K562 (cell line): ENCODE results near the gene TCEANC. TPM values are rescaled to one million over a fixed set of nuclear protein-coding genes. Genes with fewer than 3 reads are reported as not detected.

ENCODE experiments used
- ATAC-seq: fragments of 200-7000 bp; cut with Tn5 transposase; 3 replicates; pipeline ENCODE4 v1.9.1; 2020; ENCODE audit warnings: moderate library complexity
- BruUV-seq: library from RNA; stranded (reverse); fragments of 400-500 nt; replicated peaks from 2 replicates; lab custom pipeline; 2021; lab: Mats Ljungman, UMichigan
- CTCF ChIA-PET: fragments of 300-600 bp; formaldehyde crosslinking; extraction: SDS; loops from one replicate; lab custom pipeline; 2021; ENCODE audit warnings: low intra/inter-chr PET ratio; lab: Yijun Ruan, JAX
- POLR2A ChIA-PET: fragments of 300-600, 350-650 bp; sonication (Branson Sonifier 250); formaldehyde crosslinking; extraction: SDS; loops from one replicate; lab custom pipeline; 2021; ENCODE audit warnings: antibody characterized with exemption, inconsistent platforms; lab: Yijun Ruan, JAX
- DNase-seq, 4 experiments: peaks; one replicate each; pipeline versions ENCODE4 v3.0.0 to v3.0.0-alpha.2; 2011 to 2018; ENCODE audit warnings: low spot score in 3 of 4, mixed read lengths in 3 of 4; ENCODE audit errors: extremely low read depth in 1 of 4
- FAIRE-seq: peaks from 2 replicates; lab custom pipeline; 2011; peaks lifted over from hg19 to GRCh38; lab: Jason Lieb, UNC
- H2AFZ ChIP-seq: 2 replicates; pipeline ENCODE4 v1.6.0; 2011; ENCODE audit warnings: low read depth, low read length, control low read depth, inconsistent platforms
- H3K27ac ChIP-seq: fragments of 200-600 bp; 3 replicates; pipeline ENCODE4 v1.8.0; 2011; ENCODE audit warnings: low read depth, mild to moderate bottlenecking, control low read depth, inconsistent platforms, low read length, moderate library complexity, mixed read lengths; ENCODE audit errors: extremely low read depth
- H3K27me3 ChIP-seq, 2 experiments: fragments of 300-600 bp in 1 of 2; 2 replicates in 1 of 2; 3 replicates in 1 of 2; pipeline versions ENCODE4 v1.6.0 to v1.8.0; 2011; ENCODE audit warnings: inconsistent platforms in 2 of 2, low read length in 2 of 2, mild to moderate bottlenecking in 1 of 2, mixed read lengths in 1 of 2, moderate library complexity in 1 of 2; ENCODE audit not compliant: control insufficient read depth in 2 of 2, insufficient read depth in 2 of 2
- H3K36me3 ChIP-seq: fragments of 300-600 bp; 3 replicates; pipeline ENCODE4 v1.8.0; 2011; ENCODE audit warnings: mild to moderate bottlenecking, low read length, inconsistent platforms; ENCODE audit not compliant: control insufficient read depth, insufficient read depth
- H3K4me1 ChIP-seq, 2 experiments: fragments of 200-600 bp in 1 of 2; replicated peaks in 1 of 2; 2 replicates in 1 of 2; 3 replicates in 1 of 2; pipeline versions ENCODE4 v1.5.1 to v1.8.0; 2011; ENCODE audit warnings: inconsistent platforms in 2 of 2, low read length in 2 of 2, mild to moderate bottlenecking in 1 of 2, mixed read lengths in 1 of 2, moderate library complexity in 1 of 2; ENCODE audit not compliant: control insufficient read depth in 2 of 2, insufficient read depth in 2 of 2
- H3K4me2 ChIP-seq: 2 replicates; pipeline ENCODE4 v1.6.1; 2011; ENCODE audit warnings: low read length, control low read depth, inconsistent platforms, mixed read lengths; ENCODE audit not compliant: insufficient read depth
- H3K4me3 ChIP-seq: fragments of 200-600 bp; sonication (generic), shearing (Covaris generic); 2 replicates; pipeline ENCODE4 v1.5.1; 2016; ENCODE audit warnings: control low read depth, inconsistent platforms
- H3K79me2 ChIP-seq: fragments of 200-600 bp; 3 replicates; pipeline ENCODE4 v1.8.0; 2011; ENCODE audit warnings: low read length, inconsistent platforms; ENCODE audit not compliant: control insufficient read depth, insufficient read depth
- H3K9ac ChIP-seq, 2 experiments: 2 replicates each; pipeline versions ENCODE4 v1.6.0 to v1.6.1; 2011; ENCODE audit warnings: low read depth in 2 of 2, low read length in 2 of 2, control low read depth in 1 of 2, inconsistent platforms in 1 of 2, mild to moderate bottlenecking in 1 of 2, mixed read lengths in 1 of 2; ENCODE audit not compliant: insufficient read depth in 1 of 2
- H3K9me1 ChIP-seq: one replicate; pipeline ENCODE4 v1.6.0; 2011; ENCODE audit warnings: inconsistent platforms, mild to moderate bottlenecking, low read length, moderate library complexity; ENCODE audit not compliant: control insufficient read depth, insufficient read depth
- H3K9me3 ChIP-seq: replicated peaks from 2 replicates; pipeline ENCODE4 v1.5.1; 2011; ENCODE audit warnings: low read depth, low read length, inconsistent platforms; ENCODE audit not compliant: control insufficient read depth, insufficient read depth
- H4K20me1 ChIP-seq: replicated peaks from 2 replicates; pipeline ENCODE4 v1.6.1; 2011; ENCODE audit warnings: low read length, inconsistent platforms, mixed read lengths; ENCODE audit not compliant: control insufficient read depth, insufficient read depth
- BHLHE40 ChIP-seq: IDR thresholded peaks from 2 replicates; pipeline ENCODE4 v1.6.1; 2011; ENCODE audit warnings: low read length, improper control_type of control experiment
- BRD9 ChIP-seq: fragments of 450-650 bp; IDR thresholded peaks from 2 replicates; pipeline ENCODE4 v1.6.1; 2018; ENCODE audit warnings: low read depth; ENCODE audit not compliant: partially characterized antibody
- DMBX1 ChIP-seq: fragments of 250-450 bp; sonication (Bioruptor Pico); IDR thresholded peaks from 2 replicates; pipeline ENCODE4 v1.8.0; 2022; ENCODE audit warnings: inconsistent platforms, mild to moderate bottlenecking, moderate library complexity, borderline replicate concordance
- DPF2 ChIP-seq: fragments of 450-650 bp; IDR thresholded peaks from 2 replicates; pipeline ENCODE4 v1.6.1; 2016
- ELF4 ChIP-seq: fragments of 450-650 bp; formaldehyde crosslinking; IDR thresholded peaks from 2 replicates; pipeline ENCODE4 v1.4.0; 2022; ENCODE audit warnings: missing genetic modification characterization
- LCOR ChIP-seq: sonication (generic); formaldehyde crosslinking; IDR thresholded peaks from 2 replicates; pipeline ENCODE4 v1.8.0; 2022; ENCODE audit warnings: mild to moderate bottlenecking, missing genetic modification reagents
- LEF1 ChIP-seq: fragments of 450-650 bp; IDR thresholded peaks from 2 replicates; pipeline ENCODE4 v1.6.1; 2016; ENCODE audit warnings: mild to moderate bottlenecking
- MECOM ChIP-seq: fragments of 250-450 bp; sonication (Bioruptor Pico); IDR thresholded peaks from 2 replicates; pipeline ENCODE4 v1.8.0; 2022; ENCODE audit warnings: inconsistent platforms
- ZNF3 ChIP-seq: fragments of 250-450 bp; sonication (Bioruptor Pico); IDR thresholded peaks from 2 replicates; pipeline ENCODE4 v1.5.0; 2021; ENCODE audit warnings: mild to moderate bottlenecking, moderate library complexity
- WGBS: fragments of 100-300 bp; shearing (Covaris generic); methylation state at CpG from one replicate; pipeline ENCODE4 v1.1.6; 2016; ENCODE audit warnings: low coverage, mixed read lengths; ENCODE audit not compliant: insufficient coverage; ENCODE audit errors: missing lambda C conversion rate; 5-methylcytosine and 5-hydroxymethylcytosine counted together
- in situ Hi-C: fragments of 300-500 bp; cut with MboI; formaldehyde crosslinking; loops from 4 replicates; pipeline ENCODE4 v1.15.0; 2018; ENCODE audit warnings: inconsistent platforms, mixed read lengths
- intact Hi-C: fragments of 100-400 bp; cut with micrococcal nuclease; formaldehyde crosslinking; loops from 2 replicates; pipeline ENCODE4 v1.14.2; 2022
- polyA plus RNA-seq, 8 experiments: library from polyadenylated mRNA; depleted of rRNA in 4 of 8; stranded (reverse) in 5 of 8; unstranded in 3 of 8; fragments of >200 nt; fragmentation: Nextera tagmentation in 2 of 8; fragmentation: Illumina TruSeq in 1 of 8; extraction: Ambion mirVana in 2 of 8; extraction: Trizol in 1 of 8; gene quantifications; 2 replicates each; pipeline versions ENCODE4 v1.2.1 to v1.2.3, GENCODE V29; 2011 to 2014; ENCODE audit warnings: inconsistent platforms in 1 of 8, missing spikeins in 1 of 8
- total RNA-seq, 7 experiments: library from RNA; depleted of rRNA in 6 of 7; stranded (reverse); fragments of >200 nt in 6 of 7; fragmentation: Illumina TruSeq in 2 of 7; extraction: Trizol in 2 of 7; gene quantifications; 2 replicates each; pipeline versions ENCODE4 v1.2.1 to v1.2.3, GENCODE V29; 2011 to 2021; ENCODE audit warnings: low replicate concordance in 1 of 7
- TF ChIP-seq, protein P1 (sequence below): fragments of 250-450 bp; sonication (Bioruptor Pico); IDR thresholded peaks from 2 replicates; pipeline ENCODE4 v1.9.0; 2021; ENCODE audit warnings: mild to moderate bottlenecking, inconsistent platforms
- TF ChIP-seq, protein P2 (sequence below): fragments of 250-450 bp; sonication (Bioruptor Pico); IDR thresholded peaks from 2 replicates; pipeline ENCODE4 v1.4.0; 2020

TCEANC gene
- total and polyA plus RNA-seq, 9 of the 15 experiments (the other 6 are each of a cell fraction or from before 2014, with no cell fraction given) = 1.2 to 2.8 (median 2.0) TPM

DNA sequence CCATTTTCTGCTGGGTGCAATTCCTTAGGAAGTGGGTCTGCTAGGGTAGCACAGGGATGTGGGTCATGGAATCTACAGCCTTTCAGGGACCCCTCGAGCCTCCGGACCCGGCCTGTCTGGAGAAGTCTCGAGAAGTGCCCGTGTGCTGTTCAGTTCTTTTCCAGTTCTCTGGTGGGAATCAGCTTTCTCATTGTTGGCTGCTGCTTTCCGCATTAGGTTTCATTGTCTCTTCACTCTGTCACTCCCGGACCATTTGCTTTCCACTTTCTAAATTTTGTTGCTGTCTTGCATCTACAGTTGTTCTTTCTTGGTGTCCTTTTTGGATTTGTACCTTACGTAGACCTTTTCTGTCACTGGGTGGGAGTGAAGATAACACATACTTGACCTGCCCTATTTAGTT is 42.0 kb downstream of the TCEANC start:
- Histone ChIP-seq H3K27ac (no peak overlapping the region), H4K20me1 (peaks cover 27% of the 10 kb centered on the region; the same call in 1 of the 2 replicates), H3K36me3 (peaks cover 13% of the 10 kb centered on the region; the same call in 1 of the 3 replicates), H3K9me1 (no peaks in the 10 kb centered on the region), H2AFZ (no peak overlapping the region), H3K27me3 (no peaks in the 10 kb centered on the region), H3K4me3 (no peak overlapping the region), H3K9me3 (no peaks in the 10 kb centered on the region), H3K4me1 (peaks cover 10 to 57% of the 10 kb centered on the region in 2 experiments), H3K4me2 (no peak overlapping the region), H3K79me2 (peaks cover 94% of the 10 kb centered on the region), H3K9ac (no peak overlapping the region)
- FAIRE-seq (no peak), DNase-seq (no peak), ATAC-seq (no peak)
- no peak for TF ChIP-seq MECOM (CRISPR knock-in tag)
- TF ChIP-seq LCOR = no peak
- no peak for TF ChIP-seq BHLHE40
- TF ChIP-seq, protein P1, sequence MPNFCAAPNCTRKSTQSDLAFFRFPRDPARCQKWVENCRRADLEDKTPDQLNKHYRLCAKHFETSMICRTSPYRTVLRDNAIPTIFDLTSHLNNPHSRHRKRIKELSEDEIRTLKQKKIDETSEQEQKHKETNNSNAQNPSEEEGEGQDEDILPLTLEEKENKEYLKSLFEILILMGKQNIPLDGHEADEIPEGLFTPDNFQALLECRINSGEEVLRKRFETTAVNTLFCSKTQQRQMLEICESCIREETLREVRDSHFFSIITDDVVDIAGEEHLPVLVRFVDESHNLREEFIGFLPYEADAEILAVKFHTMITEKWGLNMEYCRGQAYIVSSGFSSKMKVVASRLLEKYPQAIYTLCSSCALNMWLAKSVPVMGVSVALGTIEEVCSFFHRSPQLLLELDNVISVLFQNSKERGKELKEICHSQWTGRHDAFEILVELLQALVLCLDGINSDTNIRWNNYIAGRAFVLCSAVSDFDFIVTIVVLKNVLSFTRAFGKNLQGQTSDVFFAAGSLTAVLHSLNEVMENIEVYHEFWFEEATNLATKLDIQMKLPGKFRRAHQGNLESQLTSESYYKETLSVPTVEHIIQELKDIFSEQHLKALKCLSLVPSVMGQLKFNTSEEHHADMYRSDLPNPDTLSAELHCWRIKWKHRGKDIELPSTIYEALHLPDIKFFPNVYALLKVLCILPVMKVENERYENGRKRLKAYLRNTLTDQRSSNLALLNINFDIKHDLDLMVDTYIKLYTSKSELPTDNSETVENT = no peak
- TF ChIP-seq BRD9 = no peak
- TF ChIP-seq, protein P2, sequence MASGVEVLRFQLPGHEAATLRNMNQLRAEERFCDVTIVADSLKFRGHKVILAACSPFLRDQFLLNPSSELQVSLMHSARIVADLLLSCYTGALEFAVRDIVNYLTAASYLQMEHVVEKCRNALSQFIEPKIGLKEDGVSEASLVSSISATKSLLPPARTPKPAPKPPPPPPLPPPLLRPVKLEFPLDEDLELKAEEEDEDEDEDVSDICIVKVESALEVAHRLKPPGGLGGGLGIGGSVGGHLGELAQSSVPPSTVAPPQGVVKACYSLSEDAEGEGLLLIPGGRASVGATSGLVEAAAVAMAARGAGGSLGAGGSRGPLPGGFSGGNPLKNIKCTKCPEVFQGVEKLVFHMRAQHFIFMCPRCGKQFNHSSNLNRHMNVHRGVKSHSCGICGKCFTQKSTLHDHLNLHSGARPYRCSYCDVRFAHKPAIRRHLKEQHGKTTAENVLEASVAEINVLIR (CRISPR knock-in tag) = no peak
- TF ChIP-seq ZNF3 (CRISPR knock-in tag) = no peak
- no peak for TF ChIP-seq DPF2
- no peak for TF ChIP-seq LEF1
- no peak for TF ChIP-seq ELF4
- no peak for TF ChIP-seq DMBX1 (CRISPR knock-in tag)
- ChIA-PET POLR2A (interaction anchor here (0.6 to 0.8 kb wide), 2 partner anchors 30 to 333 kb away, joined by 3 to 4 read pairs; no protein-coding TSS in a partner anchor), CTCF (no interaction called here)
- in situ Hi-C loops = no loop called here
- 85% methylated on average over 8 of the region's 8 CpGs for WGBS
- intact Hi-C loops = loop anchor here (5.0 kb wide), 1 partner anchor 37 kb away; the partner anchor contains the start of genes OFD1 and TRAPPC2
- no TSS peak for BruUV-seq
